ENCODE measurements around the gene USP10.

Gene USP10

DNA sequence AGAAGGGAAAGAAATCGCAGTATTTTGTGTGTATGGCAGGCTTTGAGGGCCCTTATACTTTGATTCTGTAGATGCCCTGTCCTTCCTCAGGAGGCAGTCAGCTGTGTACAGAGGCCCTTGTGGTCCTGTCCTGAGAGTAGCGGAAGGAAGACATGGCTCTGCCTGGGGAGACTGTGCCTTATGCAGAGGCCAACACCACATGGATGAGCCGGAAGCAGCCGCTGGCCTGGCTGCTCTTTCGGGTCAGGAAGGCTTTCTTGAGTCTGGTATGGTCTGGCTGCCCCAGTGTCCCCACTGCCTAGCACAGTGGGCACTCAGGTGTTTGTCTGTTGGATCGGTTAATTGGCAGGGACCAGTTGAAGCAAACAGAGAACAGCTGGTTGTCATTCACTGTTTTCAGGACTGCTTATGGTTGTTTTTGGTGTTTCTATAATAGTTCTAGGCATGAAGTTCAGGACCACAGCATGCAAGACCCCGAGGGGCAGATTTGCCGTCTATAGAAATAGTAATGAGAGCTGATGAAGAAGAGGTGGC lies 12.4 kb downstream of the USP10 start:
- no peak for DNase-seq
- no peak overlapping the region for H3K4me3 ChIP-seq (ENCODE audit: insufficient read depth, low read depth, low read length, poor library complexity, severe bottlenecking)
- H3K27me3 ChIP-seq (replicated peaks; ENCODE audit: control insufficient read depth, insufficient read depth, low read length, poor library complexity, severe bottlenecking): no peaks in the 10 kb centered on the region
- no peaks in the 10 kb centered on the region for H3K9me3 ChIP-seq (ENCODE audit: control insufficient read depth, low read length)
- H3K4me1 ChIP-seq (ENCODE audit: control insufficient read depth, insufficient read depth, low read length, poor library complexity, severe bottlenecking): no peaks in the 10 kb centered on the region
- peaks cover 10% of the 10 kb centered on the region for H3K36me3 ChIP-seq (ENCODE audit: control insufficient read depth, insufficient read depth, low read length)
- H3K27ac ChIP-seq (ENCODE audit: insufficient read depth, low read length, poor library complexity, severe bottlenecking): no peak overlapping the region

- Histone ChIP-seq H3K27me3 (replicated peaks; ENCODE audit: control insufficient read depth, insufficient read depth, low read length, poor library complexity, severe bottlenecking) (no peaks in the 10 kb centered on the region), H3K9me3 (ENCODE audit: control insufficient read depth, low read length) (no peaks in the 10 kb centered on the region), H3K27ac (ENCODE audit: insufficient read depth, low read length, poor library complexity, severe bottlenecking) (no peak overlapping the region), H3K4me3 (ENCODE audit: insufficient read depth, low read depth, low read length, poor library complexity, severe bottlenecking) (no peak overlapping the region), H3K4me1 (ENCODE audit: control insufficient read depth, insufficient read depth, low read length, poor library complexity, severe bottlenecking) (peaks cover 3% of the 10 kb centered on the region), H3K36me3 (ENCODE audit: control insufficient read depth, insufficient read depth, low read length) (peaks cover 14% of the 10 kb centered on the region)
- DNase-seq: no peak
Measured at GRCh38 chr16:84712801-84713775, 13.3 kb downstream of the USP10 start.

DNA sequence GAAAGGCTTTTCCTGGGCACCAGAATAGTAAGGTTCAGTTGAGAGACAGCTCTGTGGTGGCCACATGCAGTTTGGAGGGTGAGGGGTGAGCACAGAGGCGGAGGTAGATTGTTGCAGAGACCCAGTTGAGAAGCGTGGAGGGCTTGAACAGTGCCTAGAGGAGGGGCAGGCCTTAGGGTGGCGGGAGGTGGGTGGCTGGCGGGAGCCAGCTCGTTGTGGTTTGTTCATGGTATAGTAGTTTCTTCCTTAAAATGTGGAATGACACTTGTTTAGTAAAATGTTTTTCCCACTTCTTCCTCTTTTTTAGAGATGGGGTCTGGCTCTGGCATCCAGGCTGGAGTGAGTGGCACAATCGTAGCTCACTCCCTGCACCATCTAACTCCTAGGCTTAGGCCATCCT lies 14.2 kb downstream of the USP10 start:
- Histone ChIP-seq H3K27me3 (replicated peaks; ENCODE audit: control insufficient read depth, insufficient read depth, low read length, poor library complexity, severe bottlenecking) (no peaks in the 10 kb centered on the region), H3K36me3 (ENCODE audit: control insufficient read depth, insufficient read depth, low read length) (peaks cover 14% of the 10 kb centered on the region), H3K27ac (ENCODE audit: insufficient read depth, low read length, poor library complexity, severe bottlenecking) (no peak overlapping the region), H3K4me1 (ENCODE audit: control insufficient read depth, insufficient read depth, low read length, poor library complexity, severe bottlenecking) (peaks cover 5% of the 10 kb centered on the region), H3K4me3 (ENCODE audit: insufficient read depth, low read depth, low read length, poor library complexity, severe bottlenecking) (no peak overlapping the region), H3K9me3 (ENCODE audit: control insufficient read depth, low read length) (no peaks in the 10 kb centered on the region)
- DNase-seq: no peak

- Histone ChIP-seq H3K36me3 (ENCODE audit: control insufficient read depth, insufficient read depth, low read length) (peaks cover 14% of the 10 kb centered on the region), H3K4me3 (ENCODE audit: insufficient read depth, low read depth, low read length, poor library complexity, severe bottlenecking) (no peak overlapping the region), H3K9me3 (ENCODE audit: control insufficient read depth, low read length) (no peaks in the 10 kb centered on the region), H3K4me1 (ENCODE audit: control insufficient read depth, insufficient read depth, low read length, poor library complexity, severe bottlenecking) (peaks cover 9% of the 10 kb centered on the region), H3K27me3 (replicated peaks; ENCODE audit: control insufficient read depth, insufficient read depth, low read length, poor library complexity, severe bottlenecking) (no peaks in the 10 kb centered on the region), H3K27ac (ENCODE audit: insufficient read depth, low read length, poor library complexity, severe bottlenecking) (no peak overlapping the region)
- DNase-seq: no peak
Measured at GRCh38 chr16:84715424-84715823, 15.6 kb downstream of the USP10 start.

DNA sequence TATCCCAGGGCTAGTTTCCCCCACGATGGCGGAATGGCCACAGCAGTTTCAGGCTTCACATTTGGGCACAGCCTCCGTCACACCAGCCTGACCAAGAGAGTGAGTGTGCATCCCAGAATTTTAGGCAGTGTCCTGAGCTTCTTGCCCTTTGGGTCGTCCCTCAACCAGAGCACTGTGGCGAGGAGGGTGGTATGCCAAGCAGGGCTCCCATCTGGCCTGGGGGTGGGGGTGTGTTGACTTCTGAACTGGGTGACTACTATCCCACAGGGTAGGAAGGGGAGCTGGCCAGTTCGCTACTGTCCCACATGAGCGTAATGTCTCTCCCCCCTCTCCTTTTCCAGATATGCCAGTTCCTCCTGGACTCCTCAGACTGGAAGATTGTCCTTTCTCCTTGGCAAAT lies 16.1 kb downstream of the USP10 start:
- H3K36me3 ChIP-seq (ENCODE audit: control insufficient read depth, insufficient read depth, low read length): peaks cover 14% of the 10 kb centered on the region
- H3K9me3 ChIP-seq (ENCODE audit: control insufficient read depth, low read length): no peaks in the 10 kb centered on the region
- no peaks in the 10 kb centered on the region for H3K27me3 ChIP-seq (replicated peaks; ENCODE audit: control insufficient read depth, insufficient read depth, low read length, poor library complexity, severe bottlenecking)
- no peak overlapping the region for H3K4me3 ChIP-seq (ENCODE audit: insufficient read depth, low read depth, low read length, poor library complexity, severe bottlenecking)
- DNase-seq: no peak
- peaks cover 9% of the 10 kb centered on the region for H3K4me1 ChIP-seq (ENCODE audit: control insufficient read depth, insufficient read depth, low read length, poor library complexity, severe bottlenecking)
- H3K27ac ChIP-seq (ENCODE audit: insufficient read depth, low read length, poor library complexity, severe bottlenecking): no peak overlapping the region

DNA sequence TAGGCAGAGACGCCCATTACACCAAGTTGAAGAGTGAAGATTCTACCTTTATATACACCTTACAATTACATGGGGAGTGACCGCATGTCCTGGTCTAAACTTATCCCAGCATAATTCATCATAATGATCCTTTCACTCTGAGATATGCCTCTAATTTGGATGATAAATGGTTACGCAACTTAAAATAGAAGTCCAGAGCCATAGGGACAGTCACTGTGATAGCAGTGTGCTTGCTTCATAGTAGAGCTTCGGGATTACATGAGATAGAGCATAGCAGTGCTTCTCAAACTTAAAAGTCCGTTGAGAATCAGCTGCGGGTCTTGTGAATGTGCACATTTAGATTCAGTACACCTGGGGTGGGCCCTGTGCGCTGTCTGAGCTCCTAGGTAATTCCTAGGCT lies 16.9 kb downstream of the USP10 start:
- Histone ChIP-seq H3K9me3 (ENCODE audit: control insufficient read depth, low read length) (no peaks in the 10 kb centered on the region), H3K4me1 (ENCODE audit: control insufficient read depth, insufficient read depth, low read length, poor library complexity, severe bottlenecking) (peaks cover 9% of the 10 kb centered on the region), H3K4me3 (ENCODE audit: insufficient read depth, low read depth, low read length, poor library complexity, severe bottlenecking) (no peak overlapping the region), H3K36me3 (ENCODE audit: control insufficient read depth, insufficient read depth, low read length) (peaks cover 14% of the 10 kb centered on the region), H3K27ac (ENCODE audit: insufficient read depth, low read length, poor library complexity, severe bottlenecking) (no peak overlapping the region), H3K27me3 (replicated peaks; ENCODE audit: control insufficient read depth, insufficient read depth, low read length, poor library complexity, severe bottlenecking) (no peaks in the 10 kb centered on the region)
- DNase-seq: no peak

DNA sequence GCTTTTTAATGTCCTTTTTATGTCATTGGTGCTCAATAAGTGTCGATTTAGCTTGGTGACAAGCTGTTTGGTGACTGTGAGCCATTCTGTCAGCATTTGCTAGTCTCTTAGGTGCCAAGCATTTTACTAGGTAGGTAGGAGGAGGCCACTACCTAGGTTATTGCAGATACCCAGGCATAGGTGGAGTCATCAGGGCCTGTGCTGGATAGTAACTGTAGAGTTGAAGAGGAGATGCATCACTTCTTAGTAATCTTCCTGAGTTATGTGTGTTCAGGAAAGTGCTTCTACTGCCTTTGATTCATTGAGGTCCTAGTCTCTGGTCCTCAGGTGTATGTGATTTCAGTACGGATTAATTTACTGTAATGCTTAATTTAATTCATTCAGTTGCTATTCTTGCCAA lies 17.7 kb downstream of the USP10 start:
- H3K4me1 ChIP-seq (ENCODE audit: control insufficient read depth, insufficient read depth, low read length, poor library complexity, severe bottlenecking): peaks cover 9% of the 10 kb centered on the region
- H3K27ac ChIP-seq (ENCODE audit: insufficient read depth, low read length, poor library complexity, severe bottlenecking): no peak overlapping the region
- no peaks in the 10 kb centered on the region for H3K27me3 ChIP-seq (replicated peaks; ENCODE audit: control insufficient read depth, insufficient read depth, low read length, poor library complexity, severe bottlenecking)
- no peak for DNase-seq
- peaks cover 14% of the 10 kb centered on the region for H3K36me3 ChIP-seq (ENCODE audit: control insufficient read depth, insufficient read depth, low read length)
- no peak overlapping the region for H3K4me3 ChIP-seq (ENCODE audit: insufficient read depth, low read depth, low read length, poor library complexity, severe bottlenecking)
- H3K9me3 ChIP-seq (ENCODE audit: control insufficient read depth, low read length): no peaks in the 10 kb centered on the region

GRCh38 chr16:84720177-84720579 lies 20.4 kb downstream of the USP10 start:
- Histone ChIP-seq H3K9me3 (ENCODE audit: control insufficient read depth, low read length) (no peaks in the 10 kb centered on the region), H3K27ac (ENCODE audit: insufficient read depth, low read length, poor library complexity, severe bottlenecking) (no peak overlapping the region), H3K4me3 (ENCODE audit: insufficient read depth, low read depth, low read length, poor library complexity, severe bottlenecking) (no peak overlapping the region)

GRCh38 chr16:84722068-84722467 lies 22.3 kb downstream of the USP10 start:
- H3K4me1 ChIP-seq (ENCODE audit: control insufficient read depth, insufficient read depth, low read length, poor library complexity, severe bottlenecking): peaks cover 14% of the 10 kb centered on the region
- no peak overlapping the region for H3K27ac ChIP-seq (ENCODE audit: insufficient read depth, low read length, poor library complexity, severe bottlenecking)
- peaks cover 5% of the 10 kb centered on the region for H3K36me3 ChIP-seq (ENCODE audit: control insufficient read depth, insufficient read depth, low read length)
- DNase-seq: no peak
- no peaks in the 10 kb centered on the region for H3K9me3 ChIP-seq (ENCODE audit: control insufficient read depth, low read length)
- no peaks in the 10 kb centered on the region for H3K27me3 ChIP-seq (replicated peaks; ENCODE audit: control insufficient read depth, insufficient read depth, low read length, poor library complexity, severe bottlenecking)
- H3K4me3 ChIP-seq (ENCODE audit: insufficient read depth, low read depth, low read length, poor library complexity, severe bottlenecking): no peak overlapping the region

More at GRCh38 chr16:84720177-84720579, 20.4 kb downstream of the USP10 start:
- Histone ChIP-seq H3K36me3 (ENCODE audit: control insufficient read depth, insufficient read depth, low read length) (peaks cover 14% of the 10 kb centered on the region), H3K4me1 (ENCODE audit: control insufficient read depth, insufficient read depth, low read length, poor library complexity, severe bottlenecking) (peaks cover 9% of the 10 kb centered on the region), H3K27me3 (replicated peaks; ENCODE audit: control insufficient read depth, insufficient read depth, low read length, poor library complexity, severe bottlenecking) (no peaks in the 10 kb centered on the region)
- no peak for DNase-seq

- Histone ChIP-seq H3K4me1 (ENCODE audit: control insufficient read depth, insufficient read depth, low read length, poor library complexity, severe bottlenecking) (peaks cover 9% of the 10 kb centered on the region), H3K4me3 (ENCODE audit: insufficient read depth, low read depth, low read length, poor library complexity, severe bottlenecking) (no peak overlapping the region), H3K36me3 (ENCODE audit: control insufficient read depth, insufficient read depth, low read length) (no peaks in the 10 kb centered on the region), H3K9me3 (ENCODE audit: control insufficient read depth, low read length) (no peaks in the 10 kb centered on the region), H3K27ac (ENCODE audit: insufficient read depth, low read length, poor library complexity, severe bottlenecking) (no peak overlapping the region), H3K27me3 (replicated peaks; ENCODE audit: control insufficient read depth, insufficient read depth, low read length, poor library complexity, severe bottlenecking) (no peaks in the 10 kb centered on the region)
- no peak for DNase-seq
Measured at GRCh38 chr16:84723906-84724305, 24.1 kb downstream of the USP10 start.

Data from effector memory CD4-positive, alpha-beta T cell (primary cell).